K562 (cell line): ENCODE results near the gene STT3B. TPM values are rescaled to one million over a fixed set of nuclear protein-coding genes. Genes with fewer than 3 reads are reported as not detected.

Source experiments
- CHD7 ChIP-seq: fragments of 200-600 bp; sonication (generic); IDR thresholded peaks from one replicate; pipeline ENCODE4 v1.6.1; 2012; ENCODE audit warnings: mild to moderate bottlenecking, low read depth, low read length, inconsistent platforms
- HDAC1 ChIP-seq, 2 experiments: fragments of 450-650 bp; IDR thresholded peaks; 2 replicates each; pipeline ENCODE4 v1.6.1; 2016 to 2017; ENCODE audit warnings: inconsistent platforms in 1 of 2, mild to moderate bottlenecking in 1 of 2, moderate library complexity in 1 of 2
- NR2F6 ChIP-seq: fragments of 450-650 bp; formaldehyde crosslinking; IDR thresholded peaks from 2 replicates; pipeline ENCODE4 v1.4.0; 2020; ENCODE audit warnings: mild to moderate bottlenecking
- PRDM10 ChIP-seq: fragments of 450-650 bp; IDR thresholded peaks from 2 replicates; pipeline ENCODE4 v1.6.1; 2018; ENCODE audit not compliant: partially characterized antibody
- RCOR1 ChIP-seq, 2 experiments: IDR thresholded peaks; 2 replicates each; pipeline ENCODE4 v1.6.1; 2012; ENCODE audit warnings: low read depth in 2 of 2, low read length in 2 of 2, borderline replicate concordance in 1 of 2, improper control_type of control experiment in 1 of 2
- TARDBP ChIP-seq: fragments of 450-650 bp; IDR thresholded peaks from 2 replicates; pipeline ENCODE4 v1.6.1; 2016
- TSC22D4 ChIP-seq: fragments of 450-650 bp; IDR thresholded peaks from 2 replicates; pipeline ENCODE4 v1.6.1; 2016; ENCODE audit warnings: missing genetic modification characterization, missing biosample characterization, control low read depth
- ZNF384 ChIP-seq: IDR thresholded peaks from 2 replicates; pipeline ENCODE4 v1.6.1; 2012; ENCODE audit warnings: low read depth, low read length, improper control_type of control experiment
- ZSCAN32 ChIP-seq: fragments of 450-650 bp; formaldehyde crosslinking; IDR thresholded peaks from 2 replicates; pipeline ENCODE4 v1.4.0; 2020; ENCODE audit warnings: mild to moderate bottlenecking, moderate library complexity
- polyA plus RNA-seq, 8 experiments: library from polyadenylated mRNA; depleted of rRNA in 4 of 8; stranded (reverse) in 5 of 8; unstranded in 3 of 8; fragments of >200 nt; fragmentation: Nextera tagmentation in 2 of 8; fragmentation: Illumina TruSeq in 1 of 8; extraction: Ambion mirVana in 2 of 8; extraction: Trizol in 1 of 8; gene quantifications; 2 replicates each; pipeline versions ENCODE4 v1.2.1 to v1.2.3, GENCODE V29; 2011 to 2014; ENCODE audit warnings: inconsistent platforms in 1 of 8, missing spikeins in 1 of 8
- total RNA-seq, 7 experiments: library from RNA; depleted of rRNA in 6 of 7; stranded (reverse); fragments of >200 nt in 6 of 7; fragmentation: Illumina TruSeq in 2 of 7; extraction: Trizol in 2 of 7; gene quantifications; 2 replicates each; pipeline versions ENCODE4 v1.2.1 to v1.2.3, GENCODE V29; 2011 to 2021; ENCODE audit warnings: low replicate concordance in 1 of 7
- TF ChIP-seq, protein P1 (sequence below): fragments of 450-650 bp; IDR thresholded peaks from 2 replicates; pipeline ENCODE4 v1.6.1; 2018; ENCODE audit warnings: mild to moderate bottlenecking, low read depth; ENCODE audit not compliant: partially characterized antibody

The STT3B gene
- total and polyA plus RNA-seq, 9 of the 15 experiments (the other 6 are each of a cell fraction or from before 2014, with no cell fraction given): 22.4 to 147 (median 100) TPM

- TF ChIP-seq RCOR1 (IDR thresholded peaks at IDR 0.05; ENCODE audit: borderline replicate concordance in 1 of 2, low read depth in 2 of 2, low read length in 2 of 2): no peak
- TF ChIP-seq ZNF384: no peak
- no peak for TF ChIP-seq CHD7
- no peak for TF ChIP-seq NR2F6
- TF ChIP-seq ZSCAN32 (CRISPR knock-in tag): no peak
- TF ChIP-seq HDAC1 (IDR thresholded peaks at IDR 0.05): no peak
- TF ChIP-seq, protein P1, sequence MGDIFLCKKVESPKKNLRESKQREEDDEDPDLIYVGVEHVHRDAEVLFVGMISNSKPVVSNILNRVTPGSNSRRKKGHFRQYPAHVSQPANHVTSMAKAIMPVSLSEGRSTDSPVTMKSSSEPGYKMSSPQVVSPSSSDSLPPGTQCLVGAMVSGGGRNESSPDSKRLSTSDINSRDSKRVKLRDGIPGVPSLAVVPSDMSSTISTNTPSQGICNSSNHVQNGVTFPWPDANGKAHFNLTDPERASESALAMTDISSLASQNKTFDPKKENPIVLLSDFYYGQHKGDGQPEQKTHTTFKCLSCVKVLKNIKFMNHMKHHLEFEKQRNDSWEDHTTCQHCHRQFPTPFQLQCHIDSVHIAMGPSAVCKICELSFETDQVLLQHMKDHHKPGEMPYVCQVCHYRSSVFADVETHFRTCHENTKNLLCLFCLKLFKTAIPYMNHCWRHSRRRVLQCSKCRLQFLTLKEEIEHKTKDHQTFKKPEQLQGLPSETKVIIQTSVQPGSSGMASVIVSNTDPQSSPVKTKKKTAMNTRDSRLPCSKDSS: no peak
- TF ChIP-seq TSC22D4 (tag): no peak
- TF ChIP-seq TARDBP: no peak
- no peak for TF ChIP-seq PRDM10
Measured at GRCh38 chr3:31629054-31629453, 96.3 kb downstream of the STT3B start (continued).
